Renal cortex interstitium (tissue), 11 donors: ENCODE data around the gene GGA2. TPM values are rescaled to one million over a fixed set of nuclear protein-coding genes. Genes with fewer than 3 reads are reported as not detected.
"Not testable (repeated sequence)": the region's sequence is repeated elsewhere in the genome, so short reads cannot be mapped to it uniquely, and the experiment has no call there.

ENCODE experiments used
- DNase-seq, 11 donors: peaks; one replicate each; pipeline ENCODE4 v3.0.0-alpha.2; 2013; ENCODE audit warnings: low read depth in 9 of 11, low spot score in 4 of 11; ENCODE audit errors: extremely low read depth in 1 of 11
- polyA plus RNA-seq, 3 donors: library from polyadenylated mRNA; unstranded; fragments of 120-200 nt; gene quantifications; one replicate each; pipeline ENCODE4 v1.2.1, GENCODE V29; 2013; ENCODE audit not compliant: insufficient read length in 3 of 3

The GGA2 gene
- polyA plus RNA-seq, 3 donors: 124 to 170 (median 164) TPM

DNA sequence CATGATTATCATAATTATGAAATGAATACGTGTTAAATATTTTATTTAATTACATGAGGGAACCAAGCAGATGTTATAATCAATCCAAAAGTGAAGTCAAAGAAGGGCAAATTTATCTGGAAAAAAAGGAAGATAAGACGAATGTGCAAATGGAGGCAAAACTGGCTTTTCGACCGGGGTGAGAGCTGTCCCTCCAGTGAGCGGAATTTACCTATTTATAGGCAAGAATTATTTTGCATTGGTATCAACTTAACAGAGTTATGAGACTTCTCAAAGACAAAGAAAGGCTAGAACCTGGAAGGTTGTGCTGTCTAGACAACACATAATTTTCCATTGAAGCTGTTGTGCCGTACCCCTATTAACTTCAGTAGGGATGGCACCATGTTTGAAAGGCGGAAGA, 1.4 kb upstream of the GGA2 start:
- no peak for DNase-seq

DNA sequence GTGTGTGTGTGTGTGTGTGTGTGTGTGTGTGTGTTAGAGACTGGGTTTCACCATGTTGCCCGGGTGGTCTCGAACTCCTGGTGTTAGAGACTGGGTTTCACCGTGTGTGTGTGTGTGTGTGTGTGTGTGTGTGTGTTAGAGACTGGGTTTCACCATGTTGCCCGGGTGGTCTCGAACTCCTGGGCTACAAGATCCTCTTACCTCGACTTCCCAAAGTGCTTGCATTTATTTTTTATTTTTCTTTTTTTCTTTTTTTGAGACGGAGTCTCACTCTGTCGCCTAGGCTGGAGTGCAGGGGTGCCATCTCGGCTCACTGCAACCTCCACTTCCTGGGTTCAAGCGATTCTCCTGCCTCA, 599 bp upstream of the GGA2 start:
- DNase-seq: not testable (repeated sequence)

DNA sequence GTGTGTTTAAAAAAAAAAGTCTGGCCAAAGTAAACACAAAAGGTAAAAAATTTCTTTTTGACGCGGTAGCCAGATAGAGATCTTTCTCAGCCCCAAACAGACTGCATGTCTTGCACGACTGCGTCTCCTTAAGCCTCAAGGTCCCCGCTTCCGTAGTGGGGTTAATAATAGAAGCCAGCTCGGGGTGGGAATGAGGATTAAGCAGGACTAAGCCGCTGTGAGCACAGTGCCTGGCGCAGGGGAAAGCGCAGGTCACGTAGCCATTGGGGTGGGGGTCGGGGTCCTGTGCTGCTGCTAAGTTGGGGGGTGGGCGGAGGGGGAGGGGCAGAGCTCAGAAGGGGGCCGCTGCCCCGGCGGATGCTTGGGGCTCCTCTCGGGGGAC, 521 bp downstream of the GGA2 start:
- peak in 1 of 11 donors; percentile 36 for DNase-seq

DNA sequence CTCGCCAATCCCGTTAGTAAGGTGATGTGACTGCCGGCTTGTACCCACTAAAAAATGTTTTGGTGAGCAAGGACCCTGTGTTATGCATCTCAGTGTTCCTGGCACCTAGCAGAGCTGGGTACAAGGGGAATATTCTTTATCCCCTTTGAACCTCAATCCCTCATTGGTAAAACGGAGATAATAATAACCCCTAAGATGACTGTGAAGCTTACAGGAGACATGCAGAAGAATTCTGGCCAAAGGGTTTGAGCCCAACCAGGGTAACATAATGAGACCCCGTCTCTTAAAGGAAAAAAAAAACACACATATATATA, 896 bp downstream of the GGA2 start:
- DNase-seq: no peak

DNA sequence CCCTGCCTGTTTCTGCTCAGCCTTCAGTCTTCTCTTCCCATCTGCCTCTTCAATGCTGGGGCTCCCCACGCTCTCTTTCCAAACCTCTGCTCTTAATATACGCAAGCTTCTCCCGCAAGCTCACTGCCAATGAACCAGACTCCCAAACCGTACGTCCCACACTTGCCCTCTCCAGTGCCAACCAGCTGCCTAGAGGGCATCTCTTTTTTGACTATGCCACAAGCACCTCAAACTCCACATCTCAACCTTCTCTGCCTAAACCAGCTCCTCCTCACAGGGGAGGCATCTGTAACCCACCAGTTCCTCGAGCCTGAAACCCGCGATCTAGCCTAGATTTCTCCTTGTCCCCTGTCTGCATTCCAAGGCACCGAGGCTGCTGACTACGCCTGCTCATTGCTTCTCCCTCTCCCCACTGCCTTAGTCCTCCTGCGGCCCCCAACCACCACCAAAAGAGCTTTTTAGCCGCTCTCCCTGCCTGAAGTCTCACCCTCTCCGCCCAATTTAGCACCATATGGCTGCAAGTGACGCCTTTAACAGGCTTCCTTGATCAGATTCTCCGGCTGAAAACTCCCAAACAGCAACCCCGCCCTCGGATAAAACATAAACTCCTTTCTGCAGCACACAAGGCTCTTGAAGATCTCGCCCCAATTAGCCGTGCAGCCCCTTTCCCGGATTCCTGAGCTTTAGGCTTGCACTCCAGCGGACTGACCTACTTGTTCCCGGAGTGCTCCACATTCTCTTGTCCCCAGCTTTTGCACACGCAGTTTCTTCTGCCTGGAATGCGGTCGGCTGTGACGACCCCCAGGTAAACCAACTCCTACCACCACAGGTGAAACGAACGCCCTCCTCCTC, 1.5 kb downstream of the GGA2 start:
- DNase-seq: no peak

DNA sequence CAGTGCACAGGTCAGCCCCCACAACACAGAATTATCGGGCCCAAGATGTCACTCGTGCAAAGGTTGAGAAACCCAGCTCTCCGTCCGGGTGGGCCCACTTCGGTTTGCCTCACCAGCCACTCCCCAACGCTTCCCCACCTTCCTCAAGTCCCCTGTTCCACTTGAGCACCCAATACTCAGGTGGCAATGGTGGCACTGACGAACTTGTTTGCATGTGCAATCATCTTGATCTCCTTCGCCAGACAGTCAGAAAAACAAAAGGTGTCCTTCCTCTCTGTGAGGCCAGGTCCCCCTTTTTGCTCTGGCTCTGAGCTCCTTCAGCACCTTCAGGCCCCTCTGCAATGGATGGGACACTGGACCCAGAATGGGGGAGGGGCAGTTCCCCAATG, 3.7 kb downstream of the GGA2 start:
- DNase-seq: no peak

DNA sequence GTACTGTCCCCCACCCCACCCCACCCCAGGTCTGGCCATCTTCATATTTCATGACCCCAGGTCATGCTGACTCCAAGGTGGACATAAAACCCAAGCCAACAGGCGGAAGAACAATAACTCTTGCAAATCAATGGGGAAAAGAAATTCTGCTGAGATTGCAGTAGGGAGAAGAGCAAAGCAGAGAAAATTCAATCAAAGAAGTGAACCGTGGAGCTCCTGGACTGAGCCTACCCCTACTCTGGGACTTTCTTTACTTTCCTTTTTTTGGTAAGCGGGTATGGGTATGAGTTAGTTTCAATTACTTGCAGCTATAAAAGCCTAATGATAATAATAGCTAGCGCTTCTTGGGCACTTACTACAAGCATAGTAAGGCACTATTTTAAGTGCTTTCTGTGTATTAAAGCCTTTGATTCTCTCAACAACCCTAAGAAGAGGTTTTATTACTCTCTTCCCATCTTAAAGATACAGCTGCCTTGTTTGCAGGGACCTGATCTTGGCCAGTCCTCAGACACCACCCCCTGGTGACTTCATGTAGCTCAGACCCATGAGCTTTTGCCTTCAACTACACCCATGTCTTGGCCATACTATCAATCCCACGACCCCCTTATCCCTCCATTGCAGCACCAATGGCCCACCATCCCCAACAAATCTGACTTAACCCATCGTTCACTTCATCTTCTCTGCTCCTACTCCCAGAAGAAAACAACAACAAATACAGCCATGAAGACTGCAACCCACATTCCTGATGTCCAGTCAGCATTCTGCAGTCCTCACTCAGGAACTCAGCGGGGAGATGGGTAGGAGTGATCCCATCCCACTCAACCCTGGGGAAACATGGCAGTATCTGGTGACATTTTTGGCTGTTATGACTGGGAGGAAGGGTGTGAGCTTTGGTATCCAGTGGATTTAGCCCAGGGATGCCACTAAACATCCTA, 4.4 kb downstream of the GGA2 start:
- no peak for DNase-seq

DNA sequence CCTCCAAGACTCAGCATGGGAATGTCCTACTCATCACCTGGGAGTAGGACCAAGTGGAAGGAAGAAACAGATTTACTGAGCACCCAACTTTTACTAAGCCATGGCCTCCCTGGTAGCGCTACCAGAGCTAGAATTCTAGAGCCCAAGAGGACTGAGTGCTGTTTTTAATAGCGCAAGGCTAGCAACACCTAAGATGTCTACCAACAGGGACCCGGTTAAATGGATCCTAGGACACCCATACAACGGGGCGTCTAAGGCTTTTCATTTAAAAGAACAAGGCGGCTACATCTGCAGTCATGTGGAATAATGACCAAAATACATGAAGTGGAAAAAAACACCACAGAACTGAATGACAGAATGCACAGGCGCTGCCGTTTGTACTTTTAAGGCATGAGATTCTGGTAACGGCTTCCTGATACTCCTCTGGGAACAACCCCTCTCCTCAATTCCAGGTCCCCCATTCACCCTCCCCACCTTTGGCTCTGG, 5.1 kb downstream of the GGA2 start:
- no peak for DNase-seq

DNA sequence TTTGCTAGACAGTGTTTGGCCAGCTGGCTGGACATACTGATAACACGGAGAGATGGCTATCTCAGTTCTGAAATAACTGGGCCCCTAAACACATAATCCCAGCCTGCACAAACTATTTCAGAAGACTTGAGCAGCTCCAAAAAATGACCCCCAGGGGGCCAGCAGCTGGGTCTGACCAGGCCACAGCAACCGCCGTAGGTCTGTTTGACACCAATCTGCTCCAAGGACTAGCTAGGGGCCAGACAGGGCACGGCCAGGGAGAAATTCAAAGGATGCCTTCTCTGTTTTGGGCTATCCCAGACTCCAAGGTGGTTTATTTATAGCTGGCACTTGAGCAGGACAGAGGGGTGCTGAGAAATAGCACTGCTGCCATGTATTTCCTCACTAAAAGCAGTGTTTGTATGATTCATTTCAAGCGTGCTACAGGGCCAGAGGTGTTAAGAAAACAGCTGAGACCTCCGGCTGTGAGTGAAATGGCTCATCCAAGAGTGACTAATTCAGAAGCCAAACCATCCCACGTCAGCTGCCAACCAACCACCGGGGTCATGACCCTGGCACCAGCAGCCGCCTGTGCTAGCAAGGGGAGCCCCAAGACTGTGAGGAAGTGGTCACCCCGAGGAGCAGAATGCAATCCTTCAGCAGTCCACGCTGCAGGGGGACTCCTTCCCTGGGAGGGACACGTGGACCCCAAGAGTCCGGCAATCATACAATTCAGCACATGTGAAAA, 5.7 kb downstream of the GGA2 start:
- no peak for DNase-seq

DNA sequence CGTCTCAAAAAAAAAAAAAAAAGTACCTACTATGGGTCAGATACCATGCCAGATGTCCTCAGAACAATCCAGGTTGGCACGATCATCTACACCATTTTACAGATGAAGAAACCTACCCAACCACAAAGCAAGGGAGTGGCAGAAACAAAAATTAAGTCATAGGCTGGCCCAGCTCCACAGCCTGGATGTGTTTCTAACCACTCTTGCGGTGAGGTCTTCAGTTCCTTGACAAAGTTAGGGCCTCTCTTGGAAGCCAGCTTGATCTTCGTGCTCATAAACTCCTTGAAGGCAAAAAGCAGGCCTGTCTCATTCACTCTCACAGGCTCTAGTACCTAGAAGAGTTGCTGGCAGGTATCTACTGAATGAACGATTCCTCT, 6.2 kb downstream of the GGA2 start:
- DNase-seq: no peak

DNA sequence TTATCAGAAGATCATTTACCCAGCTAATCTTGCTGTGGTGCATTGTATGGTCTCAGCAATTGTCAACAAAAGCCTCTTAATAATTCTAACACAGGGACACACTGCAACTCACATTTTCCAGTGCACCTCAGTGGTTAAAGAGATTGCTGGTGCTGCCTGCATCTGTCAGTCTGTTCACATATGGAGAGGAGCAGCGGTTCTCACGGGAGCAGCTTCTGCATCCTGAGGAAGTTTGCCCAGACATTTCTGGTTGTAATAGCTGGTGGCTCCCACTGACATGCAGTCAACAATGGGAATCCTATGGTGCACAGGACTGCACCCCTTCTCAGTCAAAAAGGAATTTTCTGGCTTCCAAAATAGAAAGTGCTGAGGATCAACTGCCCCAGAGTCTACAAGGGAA, 7.8 kb downstream of the GGA2 start:
- no peak for DNase-seq

DNA sequence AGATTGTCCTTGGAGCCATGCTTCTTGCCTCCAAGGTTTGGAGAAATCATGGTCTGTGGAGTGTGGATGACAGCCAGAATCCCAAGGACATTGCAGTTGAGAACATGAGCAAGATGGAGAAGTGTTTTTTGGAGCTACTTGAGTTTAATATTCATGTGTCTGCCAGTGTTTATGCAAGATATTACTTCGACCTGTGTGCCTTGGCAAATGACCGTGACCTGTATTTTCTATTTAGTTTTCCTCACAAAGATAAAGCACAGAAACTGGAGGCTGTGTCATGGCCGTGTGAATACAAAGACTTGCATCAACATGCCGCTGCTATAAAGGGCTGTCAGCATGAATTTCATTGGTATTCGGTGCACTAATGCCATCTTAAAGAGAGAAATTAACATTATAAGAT, 9.0 kb downstream of the GGA2 start:
- no peak for DNase-seq

DNA sequence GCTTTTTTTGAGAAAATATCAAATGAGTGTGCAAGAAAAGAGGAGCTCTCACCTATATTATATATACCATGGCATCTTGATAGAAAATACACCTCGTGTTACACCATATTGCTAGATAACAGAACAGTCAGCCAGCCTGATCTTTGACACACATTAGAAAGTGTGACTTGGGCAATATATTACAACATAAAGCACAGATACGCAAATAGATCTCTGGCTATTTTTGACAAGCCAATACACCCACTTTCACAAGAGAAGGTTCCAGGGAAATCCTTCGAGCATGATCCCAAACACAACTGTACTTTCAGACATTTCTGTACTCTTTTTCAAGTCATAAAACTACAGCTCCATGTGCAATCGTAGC, 9.4 kb downstream of the GGA2 start:
- DNase-seq: no peak

DNA sequence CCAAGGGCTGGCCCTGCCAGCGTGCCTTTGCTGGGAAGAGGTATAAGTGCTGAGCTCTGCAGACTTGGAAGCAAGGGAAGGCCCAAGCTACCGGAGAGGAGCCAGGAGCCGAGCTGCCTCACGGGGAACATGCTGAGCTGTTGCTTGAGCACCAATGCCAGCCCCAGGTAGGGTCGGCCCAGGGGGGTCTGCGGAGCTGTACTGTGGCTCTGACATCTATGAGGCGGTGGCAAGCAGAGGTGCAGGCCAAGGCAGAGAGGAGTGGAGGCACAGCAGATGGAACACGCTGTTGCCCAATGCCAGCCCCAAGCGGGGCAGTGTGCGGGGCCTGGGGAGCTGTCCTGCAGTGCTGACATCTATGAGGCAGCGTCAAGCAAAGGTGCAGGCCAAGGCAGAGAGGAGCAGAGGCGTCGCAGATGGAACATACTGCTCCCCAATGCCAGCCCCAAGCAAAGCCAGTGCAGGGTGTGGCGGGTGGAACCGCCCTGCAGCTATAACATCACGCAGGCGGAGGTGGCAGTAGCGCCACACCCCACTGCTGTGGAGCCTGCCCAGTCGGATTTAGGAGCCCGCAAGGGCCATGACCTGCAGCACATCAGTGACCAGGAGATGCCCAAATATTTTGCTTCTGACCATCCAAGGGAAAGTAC, 10.0 kb downstream of the GGA2 start:
- DNase-seq: no peak

DNA sequence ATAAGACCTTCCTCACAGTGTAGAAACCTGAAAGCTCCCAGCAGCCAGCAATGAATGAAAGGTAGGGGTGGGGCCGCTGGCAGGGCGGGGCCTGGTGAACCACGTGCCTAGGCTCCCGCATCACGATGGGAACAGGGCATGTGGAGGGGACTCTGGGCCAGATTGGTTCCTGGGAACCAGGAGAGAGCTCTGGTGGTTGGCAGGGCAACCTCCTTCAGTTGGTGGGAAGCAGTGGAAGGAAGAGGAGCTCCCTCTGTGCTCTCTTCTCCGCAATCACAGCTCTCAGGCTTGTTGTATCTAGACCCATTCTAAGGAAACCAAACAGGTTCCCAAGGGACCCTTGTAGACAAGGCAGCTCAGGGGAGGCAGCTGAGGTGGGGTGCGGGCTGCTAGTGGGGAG, 10.5 kb downstream of the GGA2 start:
- DNase-seq: no peak

DNA sequence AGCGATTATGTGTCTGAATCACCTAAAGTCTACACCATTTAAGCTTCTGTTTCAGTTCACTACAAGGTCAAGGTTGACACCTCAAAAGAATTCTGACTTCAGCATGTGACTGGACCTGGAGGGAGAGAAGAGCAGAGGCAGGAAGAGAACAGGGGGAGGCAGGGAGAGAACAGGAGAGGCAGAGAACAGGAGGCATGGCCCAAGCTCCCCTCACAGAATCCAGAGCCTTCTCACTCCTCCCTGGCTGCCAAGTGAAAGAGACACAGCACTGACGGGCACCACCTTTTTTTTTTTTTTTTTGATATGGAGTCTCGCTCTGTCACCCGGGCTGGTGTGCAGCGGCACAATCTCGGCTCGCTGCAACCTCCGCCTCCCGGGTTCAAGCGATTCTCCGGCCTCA, 11.4 kb downstream of the GGA2 start:
- no peak for DNase-seq

DNA sequence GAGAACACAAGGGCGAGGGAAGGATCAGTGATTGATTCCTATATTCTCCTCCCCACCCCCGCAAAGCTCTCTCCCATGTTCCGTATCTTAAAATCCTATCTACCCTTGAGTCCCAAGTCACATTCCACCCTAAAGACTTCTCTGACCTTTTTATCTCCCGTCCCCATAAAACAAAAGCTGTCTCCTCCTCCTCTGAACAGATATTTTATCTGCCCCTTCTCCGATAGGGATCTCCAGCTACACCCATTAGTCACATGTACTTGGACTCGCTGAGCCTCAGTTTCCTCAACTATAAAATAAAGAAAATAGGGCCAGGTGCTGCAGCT, 12.8 kb downstream of the GGA2 start:
- DNase-seq: no peak

DNA sequence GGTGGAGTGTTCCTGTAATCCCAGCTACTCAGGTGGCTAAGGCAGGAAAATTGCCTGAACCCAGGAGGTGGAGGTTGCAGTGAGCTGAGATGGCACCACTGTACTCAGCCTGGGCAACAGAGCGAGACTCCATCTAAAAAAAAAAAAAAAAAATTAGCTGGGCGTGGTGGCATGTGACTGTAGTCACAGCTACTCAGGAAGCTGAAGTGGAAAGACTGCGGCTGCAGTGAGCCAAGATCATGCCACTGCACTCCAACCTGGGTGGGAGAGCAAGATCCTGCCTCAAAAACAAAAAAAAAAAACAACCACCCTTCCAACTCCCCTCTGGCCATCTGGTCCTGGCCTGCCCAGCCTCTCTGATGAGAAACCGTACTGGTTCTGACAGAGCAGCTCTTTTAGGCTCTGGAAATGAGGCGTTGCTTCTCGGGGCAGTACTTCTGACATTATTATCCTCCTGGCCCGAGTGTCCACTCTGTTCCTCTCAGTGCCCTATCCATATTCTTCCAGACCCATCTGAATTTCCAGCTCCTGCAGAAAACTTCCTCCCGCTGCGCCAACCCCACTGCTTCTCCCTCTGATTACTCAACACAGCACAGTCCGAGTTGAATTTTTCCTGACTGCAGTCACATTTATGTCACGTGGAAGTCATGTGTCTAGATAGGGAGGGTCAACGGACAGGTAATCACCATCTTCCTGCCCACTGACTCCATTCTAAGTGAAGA, 13.3 kb downstream of the GGA2 start:
- no peak for DNase-seq

DNA sequence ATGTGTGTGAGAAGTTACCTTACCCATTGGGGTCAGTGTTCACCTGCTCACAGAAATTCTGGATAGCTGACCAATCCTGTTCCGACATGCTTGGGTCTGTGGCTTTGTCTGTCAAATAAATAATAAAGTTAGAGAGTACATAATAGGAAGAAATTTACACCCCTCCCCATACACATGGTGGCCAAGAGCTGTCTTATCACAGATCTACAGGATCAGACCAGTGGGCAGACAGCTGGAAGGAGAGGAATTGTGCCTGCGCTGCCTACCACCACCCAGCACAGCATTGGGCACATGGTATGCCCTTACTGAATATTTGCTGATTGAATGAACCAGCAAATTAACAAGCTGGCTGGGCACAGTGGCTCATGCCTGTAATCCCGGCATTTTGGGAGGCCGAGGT, 14.6 kb downstream of the GGA2 start:
- no peak for DNase-seq
